Measurements from ENCODE around the gene PPP1R11. TPM values are rescaled to one million over a fixed set of nuclear protein-coding genes. Genes with fewer than 3 reads are reported as not detected.

The PPP1R11 gene
- total and polyA plus RNA-seq, 9 of the 15 experiments (the other 6 are each of a cell fraction or from before 2014, with no cell fraction given), result 17.8 to 94.8 (median 44.6) TPM

GRCh38 chr6:30102970-30103871 is 36.2 kb downstream of the PPP1R11 start (continued):
- TF ChIP-seq GABPA (tag; conservative IDR thresholded peaks at IDR 0.05; ENCODE audit: low read depth) (peak; percentile 79), ZNF347 (CRISPR knock-in tag; IDR thresholded peaks at IDR 0.05; ENCODE audit: low read depth) (no peak), CREB3 (tag; conservative IDR thresholded peaks at IDR 0.05; ENCODE audit: low read depth) (no peak), E2F3 (CRISPR knock-in tag; IDR thresholded peaks at IDR 0.05) (no peak), ASH1L (IDR thresholded peaks at IDR 0.05; ENCODE audit: borderline replicate concordance, low read depth, partially characterized antibody) (no peak), ZNF212 (CRISPR knock-in tag; IDR thresholded peaks at IDR 0.05) (no peak), TFAM (CRISPR knock-in tag; conservative IDR thresholded peaks at IDR 0.05) (no peak), ZNF75A (CRISPR knock-in tag; IDR thresholded peaks at IDR 0.05) (no peak), ZNF707 (CRISPR knock-in tag; conservative IDR thresholded peaks at IDR 0.05) (no peak), ZFP36 (IDR thresholded peaks at IDR 0.05; ENCODE audit: low read depth, low read length, partially characterized antibody) (peak; percentile 27), FOS (IDR thresholded peaks at IDR 0.05; ENCODE audit: extremely low read depth, insufficient read length) (no peak), ID3 (CRISPR knock-in tag; IDR thresholded peaks at IDR 0.05) (no peak), ID3 (tag; IDR thresholded peaks at IDR 0.05) (no peak), ZBTB43 (CRISPR knock-in tag; IDR thresholded peaks at IDR 0.05) (no peak), ZNF766 (CRISPR knock-in tag; conservative IDR thresholded peaks at IDR 0.05) (no peak), NEUROD1 (IDR thresholded peaks at IDR 0.05; ENCODE audit: borderline replicate concordance, low read depth, low read length, partially characterized antibody) (no peak)
